K562 treated with DMSO at 1 percent for 12 hours (cell line): ENCODE data around the gene VWA1. TPM values are rescaled to one million over a fixed set of nuclear protein-coding genes. Genes with fewer than 3 reads are reported as not detected.

ENCODE experiments used
- total RNA-seq: library from RNA; unstranded; fragments of 300-600 nt; gene quantifications from 2 replicates; pipeline ENCODE4 v1.2.3, GENCODE V29; 2022; ENCODE audit not compliant: insufficient read depth

Gene VWA1
- 12.1 and 22.7 TPM in 2 replicates for total RNA-seq

GRCh38 chr1:1435106-1435903 lies at the start of gene VWA1:
Gene VWA1, plus strand, starts transcription at chr1:1435690. Its CDS starts 59 bp downstream, at chr1:1435749.

GRCh38 chr1:1399187-1399871 lies 36.2 kb upstream of the VWA1 start, which contains the start of gene CCNL2:
Gene CCNL2, minus strand, starts transcription at chr1:1399335. Its CDS starts 29 bp downstream, at chr1:1399306.

GRCh38 chr1:1406821-1407635 lies 28.5 kb upstream of the VWA1 start, which contains the start of gene MRPL20:
Gene MRPL20, minus strand, starts transcription at chr1:1407293. Its CDS starts 76 bp downstream, at chr1:1407217.

GRCh38 chr1:1421147-1421906 lies 14.2 kb upstream of the VWA1 start, which contains the start of gene ANKRD65:
Gene ANKRD65, minus strand, starts transcription at chr1:1421276. Its CDS starts 271 bp downstream, at chr1:1421005.

GRCh38 chr1:1449099-1449739 lies 13.7 kb downstream of the VWA1 start, which contains the start of gene ATAD3C:
Gene ATAD3C, plus strand, starts transcription at chr1:1449689. Its CDS starts 995 bp downstream, at chr1:1450684.

GRCh38 chr1:1471389-1472052 lies 36.0 kb downstream of the VWA1 start, which contains the start of gene ATAD3B:
Gene ATAD3B, plus strand, starts transcription at chr1:1471765. Its CDS starts 120 bp downstream, at chr1:1471885.

Other genes starting within 250 kb of the VWA1 start
- gene TNFRSF18, start 229.1 kb upstream of the VWA1 start, total RNA-seq: not detected in 2 replicates
- not detected in 2 replicates for gene TNFRSF4, start 221.5 kb upstream of the VWA1 start, total RNA-seq
- gene SDF4, start 203.7 kb upstream of the VWA1 start, total RNA-seq: 225 and 241 TPM in 2 replicates
- gene B3GALT6, start 203.5 kb upstream of the VWA1 start, total RNA-seq: 10.9 and 12.4 TPM in 2 replicates
- gene C1QTNF12, start 189.0 kb upstream of the VWA1 start, total RNA-seq: 1.5 TPM in 1 of 2 replicates, not detected in the other
- gene UBE2J2, start 161.8 kb upstream of the VWA1 start, total RNA-seq: 113 and 137 TPM in 2 replicates
- 1.6 and 1.8 TPM in 2 replicates for gene SCNN1D, start 155.3 kb upstream of the VWA1 start, total RNA-seq
- 32.4 and 42.0 TPM in 2 replicates for gene ACAP3, start 127.8 kb upstream of the VWA1 start, total RNA-seq
- gene PUSL1, start 127.1 kb upstream of the VWA1 start, total RNA-seq: 55.4 and 63.1 TPM in 2 replicates
- gene INTS11, start 111.0 kb upstream of the VWA1 start, total RNA-seq: 176 and 179 TPM in 2 replicates
- gene CPTP, start 110.9 kb upstream of the VWA1 start, total RNA-seq: 25.3 and 37.2 TPM in 2 replicates
- gene TAS1R3, start 104.4 kb upstream of the VWA1 start, total RNA-seq: 0.51 and 0.98 TPM in 2 replicates
- gene DVL1, start 86.3 kb upstream of the VWA1 start, total RNA-seq: 71.5 and 80.2 TPM in 2 replicates
- 9.5 and 9.6 TPM in 2 replicates for gene MXRA8, start 77.1 kb upstream of the VWA1 start, total RNA-seq
- 226 and 364 TPM in 2 replicates for gene AURKAIP1, start 60.5 kb upstream of the VWA1 start, total RNA-seq
- gene CCNL2, start 36.4 kb upstream of the VWA1 start, total RNA-seq: 73.7 and 213 TPM in 2 replicates
- 103 and 150 TPM in 2 replicates for gene MRPL20, start 28.4 kb upstream of the VWA1 start, total RNA-seq
- gene ANKRD65, start 14.4 kb upstream of the VWA1 start, total RNA-seq: not detected in 2 replicates
- not detected in 2 replicates for gene ATAD3C, start 14.0 kb downstream of the VWA1 start, total RNA-seq
- gene ATAD3B, start 36.1 kb downstream of the VWA1 start, total RNA-seq: 19.0 and 23.1 TPM in 2 replicates
- gene ATAD3A, start 76.5 kb downstream of the VWA1 start, total RNA-seq: 71.8 and 72.2 TPM in 2 replicates
- 1.6 and 1.7 TPM in 2 replicates for gene TMEM240, start 104.9 kb downstream of the VWA1 start, total RNA-seq
- 203 and 237 TPM in 2 replicates for gene SSU72, start 139.2 kb downstream of the VWA1 start, total RNA-seq
- 3.6 and 3.9 TPM in 2 replicates for gene FNDC10, start 164.4 kb downstream of the VWA1 start, total RNA-seq
- 72.4 and 77.8 TPM in 2 replicates for gene MIB2, start 179.8 kb downstream of the VWA1 start, total RNA-seq
- gene MMP23B, start 196.5 kb downstream of the VWA1 start, total RNA-seq: 1.3 and 3.8 TPM in 2 replicates
- gene CDK11B, start 223.3 kb downstream of the VWA1 start, total RNA-seq: 38.3 and 43.9 TPM in 2 replicates